ENCODE data around the gene NEDD4L. TPM values are rescaled to one million over a fixed set of nuclear protein-coding genes. Genes with fewer than 3 reads are reported as not detected.

The NEDD4L gene
- total and polyA plus RNA-seq, 4 experiments from 2014 or later: 2.8 to 4.1 (median 3.8) TPM

DNA sequence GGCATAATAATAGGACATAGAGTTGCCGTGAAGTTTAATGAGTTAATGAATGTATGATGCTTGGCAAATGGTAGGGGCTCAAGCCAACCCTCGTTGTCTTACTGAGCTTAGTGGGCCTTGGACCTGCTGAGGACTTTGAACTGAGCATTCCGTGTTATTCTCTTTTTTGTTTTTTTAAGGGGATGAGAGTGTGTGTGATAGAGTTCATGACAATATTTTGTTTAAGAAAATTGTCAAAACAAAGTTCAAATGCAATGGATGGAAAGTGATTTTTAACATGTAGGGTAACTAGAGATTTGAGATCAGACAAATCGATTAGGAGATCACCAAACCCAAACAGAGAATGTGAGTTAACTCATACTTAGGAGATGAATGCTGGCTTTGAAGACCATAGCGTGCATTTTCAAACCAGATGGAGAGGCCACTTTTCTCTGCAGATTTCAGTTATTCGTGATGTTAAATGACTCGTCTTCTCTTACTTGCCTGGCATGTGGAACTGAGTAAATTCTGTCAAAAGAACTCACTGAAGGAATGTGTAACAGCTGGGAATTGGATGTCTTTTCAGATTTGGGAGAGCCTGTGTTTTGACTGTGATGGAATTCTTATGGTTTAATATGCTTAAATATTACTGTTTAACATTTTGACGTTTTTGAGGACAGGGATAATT is 88.7 kb downstream of the NEDD4L start:
- H3K9me3 Mint-ChIP-seq: no peaks in the 10 kb centered on the region
- CTCF ChIA-PET (ENCODE audit: partially characterized antibody): interaction anchor here (1.1 kb wide), 1 partner anchor 8 kb away, joined by 3 read pairs; no protein-coding TSS in a partner anchor
- POLR2A ChIA-PET (ENCODE audit: partially characterized antibody): no interaction called here
- peaks cover 6% of the 10 kb centered on the region in 2 donors for H3K27me3 Mint-ChIP-seq
- Histone ChIP-seq H3K4me1 (ENCODE audit: insufficient read depth, low read length) (peaks cover 7% of the 10 kb centered on the region), H3K27ac (ENCODE audit: low read depth, low read length) (no peak overlapping the region), H3K27me3 (ENCODE audit: insufficient read depth, low read length) (no peaks in the 10 kb centered on the region), H3K36me3 (ENCODE audit: insufficient read depth, low read length) (no peaks in the 10 kb centered on the region), H3K9me3 (ENCODE audit: control insufficient read depth in 1 of 2, low read length in 2 of 2) (no peaks in the 10 kb centered on the region), H3K4me3 (ENCODE audit: low read length in 2 of 2) (no peak overlapping the region)
- intact Hi-C loops (cut with micrococcal nuclease): no loop called here
- no peak overlapping the region for H3K4me3 Mint-ChIP-seq
- no peak for DNase-seq
- H3K36me3 Mint-ChIP-seq: no peaks in the 10 kb centered on the region
- peaks cover 5 to 14% (median 11%) of the 10 kb centered on the region in 4 donors for H3K4me1 Mint-ChIP-seq
- H3K27ac Mint-ChIP-seq: no peak overlapping the region

DNA sequence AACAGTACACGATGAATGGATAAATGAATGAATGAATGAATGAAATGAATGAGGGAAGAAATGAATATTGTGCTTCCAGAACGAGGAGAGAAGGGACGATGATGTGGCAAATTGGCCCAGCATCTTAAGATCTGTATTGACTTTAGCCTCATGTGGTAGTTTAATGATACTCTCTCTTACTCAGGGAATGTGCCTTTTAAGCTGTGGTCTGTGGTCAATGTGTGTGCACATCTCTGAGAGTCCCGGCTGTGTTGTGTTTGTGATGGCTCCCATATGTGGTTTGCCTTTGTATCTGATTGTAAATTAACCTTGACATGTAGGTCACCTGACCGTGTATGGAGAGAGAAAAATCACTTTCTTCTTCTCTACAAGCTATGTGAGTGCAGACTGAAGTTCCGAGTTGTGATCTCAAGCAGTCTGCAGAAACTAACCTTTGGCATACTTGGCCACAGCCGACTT is 91.2 kb downstream of the NEDD4L start:
- H3K27me3 Mint-ChIP-seq: peaks cover 10 to 13% of the 10 kb centered on the region in 2 donors
- H3K4me3 Mint-ChIP-seq: no peak overlapping the region
- Histone ChIP-seq H3K4me1 (ENCODE audit: insufficient read depth, low read length) (peaks cover 7% of the 10 kb centered on the region), H3K9me3 (ENCODE audit: control insufficient read depth in 1 of 2, low read length in 2 of 2) (no peaks in the 10 kb centered on the region), H3K27me3 (ENCODE audit: insufficient read depth, low read length) (no peaks in the 10 kb centered on the region), H3K27ac (ENCODE audit: low read depth, low read length) (no peak overlapping the region), H3K4me3 (ENCODE audit: low read length in 2 of 2) (no peak overlapping the region), H3K36me3 (ENCODE audit: insufficient read depth, low read length) (no peaks in the 10 kb centered on the region)
- H3K4me1 Mint-ChIP-seq: peaks cover 5 to 17% (median 12%) of the 10 kb centered on the region in 4 donors
- POLR2A ChIA-PET (ENCODE audit: partially characterized antibody): no interaction called here
- intact Hi-C loops (cut with micrococcal nuclease): loop anchor here (5.0 kb wide), 2 partner anchors 93 to 253 kb away; partner anchors contain the start of gene NEDD4L
- DNase-seq: peak in 4 of 5 donors; percentile 6 to 34 (median 28)
- no peak overlapping the region for H3K27ac Mint-ChIP-seq
- no peaks in the 10 kb centered on the region for H3K36me3 Mint-ChIP-seq
- H3K9me3 Mint-ChIP-seq: no peaks in the 10 kb centered on the region
- CTCF ChIA-PET (ENCODE audit: partially characterized antibody): interaction anchor here (0.7 to 1.5 kb wide), 7 partner anchors 9 to 253 kb away, joined by 3 to 5 read pairs (median 3); partner anchors contain the start of gene NEDD4L

DNA sequence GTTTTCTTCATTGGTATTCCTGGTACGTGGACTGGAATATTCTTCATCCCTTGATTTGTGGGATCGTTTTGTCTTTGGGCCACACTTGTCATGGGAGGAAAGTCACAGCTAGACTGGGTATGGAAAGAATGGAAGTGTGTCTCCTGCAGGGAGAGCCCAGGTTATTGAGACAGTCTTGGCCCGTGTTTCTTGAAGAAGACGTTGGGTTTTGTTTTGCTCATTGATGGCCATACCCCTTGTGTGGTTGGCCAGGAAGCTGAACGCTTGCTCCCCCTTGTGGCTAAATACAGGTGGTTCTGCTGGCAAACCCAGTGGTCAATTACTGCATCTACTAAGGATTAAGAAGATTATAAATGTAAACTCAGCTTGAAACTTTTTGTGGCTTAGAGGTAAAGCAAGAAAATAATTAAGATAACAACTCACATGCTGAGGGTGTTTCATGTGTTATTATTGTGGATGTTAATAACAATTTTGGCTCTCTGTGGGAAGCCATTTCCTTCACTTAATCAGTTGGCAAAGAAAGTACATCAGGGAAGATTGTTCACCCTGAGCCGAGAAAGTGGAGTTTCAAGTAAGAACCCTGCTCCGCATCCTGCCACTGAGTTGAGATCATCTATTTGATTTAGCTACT is 91.8 kb downstream of the NEDD4L start:
- H3K9me3 Mint-ChIP-seq: no peaks in the 10 kb centered on the region
- H3K4me3 Mint-ChIP-seq: peak overlapping the region in 3 of 8 donors; percentile 22 to 69 (median 38)
- ChIA-PET POLR2A (ENCODE audit: partially characterized antibody) (no interaction called here), CTCF (ENCODE audit: partially characterized antibody) (interaction anchor here (0.7 to 1.5 kb wide), 7 partner anchors 10 to 254 kb away, joined by 3 to 5 read pairs (median 3); partner anchors contain the start of gene NEDD4L)
- intact Hi-C loops (cut with micrococcal nuclease): loop anchor here (5.0 kb wide), 2 partner anchors 94 to 254 kb away; partner anchors contain the start of gene NEDD4L
- no peak overlapping the region for H3K27ac Mint-ChIP-seq
- H3K9me3 ChIP-seq (ENCODE audit: control insufficient read depth in 1 of 2, low read length in 2 of 2): no peaks in the 10 kb centered on the region
- H3K4me1 Mint-ChIP-seq: peaks cover 5 to 17% (median 12%) of the 10 kb centered on the region in 4 donors
- H3K27ac ChIP-seq (ENCODE audit: low read depth, low read length): no peak overlapping the region
- H3K36me3 ChIP-seq (ENCODE audit: insufficient read depth, low read length): no peaks in the 10 kb centered on the region
- H3K36me3 Mint-ChIP-seq: no peaks in the 10 kb centered on the region
- no peak overlapping the region for H3K4me3 ChIP-seq (ENCODE audit: low read length in 2 of 2)
- peaks cover 7% of the 10 kb centered on the region for H3K4me1 ChIP-seq (ENCODE audit: insufficient read depth, low read length)
- H3K27me3 ChIP-seq (ENCODE audit: insufficient read depth, low read length): no peaks in the 10 kb centered on the region
- DNase-seq: peak in 4 of 5 donors; percentile 24 to 33 (median 31)
- peaks cover 10 to 14% of the 10 kb centered on the region in 2 donors for H3K27me3 Mint-ChIP-seq

DNA sequence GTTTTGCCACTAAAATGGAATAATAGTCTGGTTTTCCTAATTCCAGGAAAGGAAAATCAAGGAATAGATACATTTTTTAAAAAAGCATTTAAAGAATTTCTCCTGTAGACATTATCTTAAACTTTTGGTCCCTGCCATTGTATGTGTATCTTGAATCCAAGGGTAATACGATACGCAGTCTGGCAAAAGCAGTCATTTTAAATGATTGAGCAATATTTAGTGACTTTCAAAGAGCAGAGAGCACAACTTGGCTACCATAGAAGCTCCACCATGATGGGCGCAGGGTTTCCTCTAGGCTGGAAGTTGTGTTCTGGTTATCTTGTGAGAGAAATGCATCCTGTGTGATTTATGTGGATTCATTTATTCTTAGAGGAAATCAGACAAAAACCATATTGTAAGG is 92.9 kb downstream of the NEDD4L start:
- Histone ChIP-seq H3K27ac (ENCODE audit: low read depth, low read length) (no peak overlapping the region), H3K4me1 (ENCODE audit: insufficient read depth, low read length) (peaks cover 7% of the 10 kb centered on the region), H3K9me3 (ENCODE audit: control insufficient read depth in 1 of 2, low read length in 2 of 2) (no peaks in the 10 kb centered on the region), H3K36me3 (ENCODE audit: insufficient read depth, low read length) (no peaks in the 10 kb centered on the region), H3K27me3 (ENCODE audit: insufficient read depth, low read length) (no peaks in the 10 kb centered on the region), H3K4me3 (ENCODE audit: low read length in 2 of 2) (no peak overlapping the region)
- POLR2A ChIA-PET (ENCODE audit: partially characterized antibody): interaction anchor here (0.5 kb wide), 1 partner anchor 506 kb away, joined by 3 read pairs; no protein-coding TSS in a partner anchor
- Mint-ChIP-seq H3K4me3 (no peak overlapping the region), H3K27ac (no peak overlapping the region), H3K27me3 (peaks cover 12 to 14% of the 10 kb centered on the region in 2 donors), H3K9me3 (no peaks in the 10 kb centered on the region), H3K36me3 (no peaks in the 10 kb centered on the region), H3K4me1 (peaks cover 5 to 17% (median 12%) of the 10 kb centered on the region in 4 donors)
- intact Hi-C loops (cut with micrococcal nuclease): loop anchor here (5.0 kb wide), 2 partner anchors 95 to 255 kb away; partner anchors contain the start of gene NEDD4L
- CTCF ChIA-PET (ENCODE audit: partially characterized antibody): interaction anchor here (1.5 to 1.9 kb wide), 3 partner anchors 40 to 94 kb away, joined by 3 to 5 read pairs (median 5); partner anchors contain the start of gene NEDD4L
- DNase-seq: no peak

DNA sequence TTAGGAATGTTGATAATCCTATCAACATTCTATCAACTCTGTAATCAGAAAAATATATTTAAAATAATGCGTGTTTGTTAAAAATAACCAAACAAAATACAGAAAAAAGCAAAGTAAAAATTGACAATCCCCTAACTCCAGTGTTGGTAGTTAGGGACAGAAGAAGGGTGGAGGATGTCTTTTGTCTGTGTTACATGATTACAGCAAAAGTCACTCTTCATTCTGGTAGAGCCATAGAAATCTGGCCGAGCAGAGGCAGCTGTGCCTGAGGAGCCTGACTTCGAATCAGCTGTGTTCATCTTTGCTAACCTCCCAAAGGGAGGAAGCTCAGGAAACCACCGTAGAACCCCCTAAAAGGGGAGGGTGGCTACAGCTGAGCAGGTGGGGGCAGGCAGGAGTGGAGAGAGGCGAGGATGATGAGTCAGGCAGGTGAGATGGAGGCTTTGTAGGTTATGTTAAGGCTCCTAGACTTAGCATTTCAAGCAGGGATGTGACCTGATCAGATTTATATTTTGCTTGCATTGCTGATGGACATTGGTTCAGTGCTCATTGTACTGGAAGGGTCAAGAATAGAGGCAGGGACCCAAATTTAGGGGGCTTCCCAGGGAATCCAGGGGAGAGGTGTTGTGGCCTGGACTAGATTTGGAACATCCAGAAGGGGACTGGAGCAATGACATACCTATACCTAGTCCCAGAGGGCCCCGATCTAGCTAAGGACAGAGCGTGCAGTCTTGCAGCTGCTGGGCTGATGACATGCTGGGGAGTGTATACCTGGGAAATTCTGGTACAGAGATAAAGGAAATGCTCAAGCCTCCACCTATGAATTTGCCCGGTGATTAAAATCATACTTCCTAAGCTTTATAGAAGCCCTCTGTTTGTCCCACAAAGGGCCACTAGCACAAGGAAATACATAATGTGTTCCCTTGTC is 95.7 kb downstream of the NEDD4L start:
- Histone ChIP-seq H3K9me3 (ENCODE audit: control insufficient read depth in 1 of 2, low read length in 2 of 2) (no peaks in the 10 kb centered on the region), H3K27ac (ENCODE audit: low read depth, low read length) (no peak overlapping the region), H3K36me3 (ENCODE audit: insufficient read depth, low read length) (no peaks in the 10 kb centered on the region), H3K4me3 (ENCODE audit: low read length in 2 of 2) (no peak overlapping the region), H3K27me3 (ENCODE audit: insufficient read depth, low read length) (no peaks in the 10 kb centered on the region), H3K4me1 (ENCODE audit: insufficient read depth, low read length) (peaks cover 7% of the 10 kb centered on the region)
- Mint-ChIP-seq H3K9me3 (peaks cover 0 to 4% (median 0%) of the 10 kb centered on the region in 8 donors), H3K4me3 (no peak overlapping the region), H3K36me3 (no peaks in the 10 kb centered on the region), H3K27me3 (peaks cover 12 to 14% of the 10 kb centered on the region in 2 donors), H3K27ac (peak overlapping the region in 3 of 7 donors; percentile 13 to 55 (median 36)), H3K4me1 (peaks cover 5 to 17% (median 12%) of the 10 kb centered on the region in 4 donors)
- intact Hi-C loops (cut with micrococcal nuclease): loop anchor here (5.0 kb wide), 2 partner anchors 97 to 257 kb away; partner anchors contain the start of gene NEDD4L
- DNase-seq: no peak
- ChIA-PET POLR2A (ENCODE audit: partially characterized antibody) (no interaction called here), CTCF (ENCODE audit: partially characterized antibody) (no interaction called here)

DNA sequence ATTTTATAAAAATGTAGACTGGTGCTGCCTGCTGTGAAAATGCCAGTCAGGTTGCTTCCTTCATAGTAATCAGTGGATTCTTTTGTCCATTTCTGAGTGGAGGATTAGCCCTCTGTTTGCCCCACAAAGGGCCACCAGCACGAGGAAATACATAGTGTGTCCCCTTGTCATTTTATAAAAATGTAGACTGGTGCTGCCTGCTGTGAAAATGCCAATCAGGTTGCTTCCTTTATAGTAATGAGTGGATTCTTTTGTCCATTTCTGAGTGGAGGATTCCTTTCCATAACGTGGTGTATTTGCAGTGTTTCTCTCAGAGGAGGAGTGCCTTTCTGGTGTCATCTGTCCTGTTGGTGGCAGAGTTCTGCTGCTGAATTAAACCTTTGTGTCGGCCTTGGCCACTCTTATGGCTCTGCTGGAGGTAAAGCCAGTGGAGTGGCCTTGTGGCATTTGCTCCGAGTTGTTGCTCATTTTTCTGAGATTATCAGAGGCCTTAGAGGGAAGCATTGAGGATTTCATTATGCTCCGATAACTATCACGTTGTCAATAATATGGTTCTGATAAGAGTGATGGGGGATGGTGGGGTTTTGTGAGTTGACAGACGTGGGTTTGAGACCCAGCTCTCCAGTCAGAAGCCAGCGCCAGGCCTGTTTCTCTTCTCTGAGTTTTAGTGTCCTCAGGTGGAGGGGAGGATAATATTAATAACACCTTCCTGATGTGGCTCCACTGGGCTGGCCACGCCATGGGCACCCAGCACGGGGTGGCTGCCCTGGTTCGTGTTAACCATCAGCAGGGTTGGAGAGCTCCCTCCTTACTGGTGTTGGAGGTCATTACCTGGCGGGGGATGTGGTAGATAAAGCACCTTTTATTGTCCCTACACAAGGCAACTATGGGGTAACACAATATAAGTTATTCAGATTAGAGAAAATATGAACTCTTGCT is 96.6 kb downstream of the NEDD4L start:
- H3K27me3 Mint-ChIP-seq: peaks cover 8 to 11% of the 10 kb centered on the region in 2 donors
- Histone ChIP-seq H3K4me3 (ENCODE audit: low read length in 2 of 2) (no peak overlapping the region), H3K27ac (ENCODE audit: low read depth, low read length) (no peak overlapping the region), H3K36me3 (ENCODE audit: insufficient read depth, low read length) (no peaks in the 10 kb centered on the region), H3K27me3 (ENCODE audit: insufficient read depth, low read length) (no peaks in the 10 kb centered on the region), H3K4me1 (ENCODE audit: insufficient read depth, low read length) (peaks cover 5% of the 10 kb centered on the region), H3K9me3 (ENCODE audit: control insufficient read depth in 1 of 2, low read length in 2 of 2) (no peaks in the 10 kb centered on the region)
- peaks cover 0 to 4% (median 0%) of the 10 kb centered on the region in 8 donors for H3K9me3 Mint-ChIP-seq
- no peak for DNase-seq
- intact Hi-C loops (cut with micrococcal nuclease): no loop called here
- no peak overlapping the region for H3K27ac Mint-ChIP-seq
- no peak overlapping the region for H3K4me3 Mint-ChIP-seq
- ChIA-PET CTCF (ENCODE audit: partially characterized antibody) (no interaction called here), POLR2A (ENCODE audit: partially characterized antibody) (no interaction called here)
- peaks cover 2 to 8% (median 6%) of the 10 kb centered on the region in 4 donors for H3K4me1 Mint-ChIP-seq
- no peaks in the 10 kb centered on the region for H3K36me3 Mint-ChIP-seq
